ENCODE measurements around the gene RBM41. TPM values are rescaled to one million over a fixed set of nuclear protein-coding genes. Genes with fewer than 3 reads are reported as not detected.

The RBM41 gene
- total and polyA plus RNA-seq, 2 donors (not counting 3 experiments of a cell fraction or from before 2014, with no cell fraction given): 1.5 to 16.0 TPM

GRCh38 chrX:107168257-107168656, 49.6 kb upstream of the RBM41 start:
- H3K79me2 ChIP-seq (ENCODE audit: control insufficient read depth, insufficient read depth, low read length): no peaks in the 10 kb centered on the region
- no peak overlapping the region for H3K4me3 ChIP-seq (replicated peaks in 1 of 3; ENCODE audit: insufficient read depth in 1 of 3, low read depth in 1 of 3, low read length in 3 of 3)
- ChIA-PET CTCF (no interaction called here), POLR2A (no interaction called here)
- dilution Hi-C loops (cut with MboI; ENCODE audit: extremely low pct_ligation_motif_present, low sequenced_read_pairs) (no loop called here), intact Hi-C loops (cut with micrococcal nuclease) (no loop called here)
- no peak overlapping the region for H3K4me2 ChIP-seq (ENCODE audit: insufficient read depth, low read length)
- H3K9me1 ChIP-seq (replicated peaks; ENCODE audit: control insufficient read depth, extremely low read depth, insufficient read depth, low read length): no peaks in the 10 kb centered on the region
- H3K36me3 ChIP-seq (ENCODE audit: control insufficient read depth in 2 of 2, extremely low read depth in 1 of 2, insufficient read depth in 2 of 2, low read length in 2 of 2): no peaks in the 10 kb centered on the region
- H3K9me3 ChIP-seq (replicated peaks; ENCODE audit: control insufficient read depth, insufficient read depth, low read length): no peaks in the 10 kb centered on the region
- H4K20me1 ChIP-seq (replicated peaks; ENCODE audit: control insufficient read depth, extremely low read depth, insufficient read depth, low read length): no peaks in the 10 kb centered on the region
- DNase-seq (ENCODE audit: low read depth, low spot score) (no peak), FAIRE-seq (no peak)
- no peak overlapping the region for H3K27ac ChIP-seq (ENCODE audit: insufficient read depth, low read depth, low read length)
- BruUV-seq (replicated peaks): no TSS peak
- TF ChIP-seq FOS (IDR thresholded peaks at IDR 0.05; ENCODE audit: borderline replicate concordance, insufficient read depth, low read length) (no peak), POLR2A (IDR thresholded peaks at IDR 0.05; ENCODE audit: low read depth, low read length) (no peak), JUN (IDR thresholded peaks at IDR 0.05; ENCODE audit: borderline replicate concordance, insufficient read depth, insufficient read length, low read depth) (no peak), POLR2AphosphoS5 (IDR thresholded peaks at IDR 0.05; ENCODE audit: insufficient read depth, low read depth, low read length) (no peak), MYC (IDR thresholded peaks at IDR 0.05; ENCODE audit: low read depth, low read length) (no peak), MAX (IDR thresholded peaks at IDR 0.05; ENCODE audit: insufficient read depth, insufficient read length) (no peak), GATA2 (IDR thresholded peaks at IDR 0.05; ENCODE audit: insufficient read depth, insufficient read length, low read depth, low read length) (no peak)
- TF ChIP-seq, protein P1, sequence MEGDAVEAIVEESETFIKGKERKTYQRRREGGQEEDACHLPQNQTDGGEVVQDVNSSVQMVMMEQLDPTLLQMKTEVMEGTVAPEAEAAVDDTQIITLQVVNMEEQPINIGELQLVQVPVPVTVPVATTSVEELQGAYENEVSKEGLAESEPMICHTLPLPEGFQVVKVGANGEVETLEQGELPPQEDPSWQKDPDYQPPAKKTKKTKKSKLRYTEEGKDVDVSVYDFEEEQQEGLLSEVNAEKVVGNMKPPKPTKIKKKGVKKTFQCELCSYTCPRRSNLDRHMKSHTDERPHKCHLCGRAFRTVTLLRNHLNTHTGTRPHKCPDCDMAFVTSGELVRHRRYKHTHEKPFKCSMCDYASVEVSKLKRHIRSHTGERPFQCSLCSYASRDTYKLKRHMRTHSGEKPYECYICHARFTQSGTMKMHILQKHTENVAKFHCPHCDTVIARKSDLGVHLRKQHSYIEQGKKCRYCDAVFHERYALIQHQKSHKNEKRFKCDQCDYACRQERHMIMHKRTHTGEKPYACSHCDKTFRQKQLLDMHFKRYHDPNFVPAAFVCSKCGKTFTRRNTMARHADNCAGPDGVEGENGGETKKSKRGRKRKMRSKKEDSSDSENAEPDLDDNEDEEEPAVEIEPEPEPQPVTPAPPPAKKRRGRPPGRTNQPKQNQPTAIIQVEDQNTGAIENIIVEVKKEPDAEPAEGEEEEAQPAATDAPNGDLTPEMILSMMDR (IDR thresholded peaks at IDR 0.05; ENCODE audit: extremely low read depth in 1 of 2, insufficient read depth in 1 of 2, low read depth in 1 of 2, low read length in 2 of 2): no peak
- no peak overlapping the region for H3K9ac ChIP-seq (replicated peaks; ENCODE audit: extremely low read depth, insufficient read depth, low read length)
- H3K4me1 ChIP-seq (ENCODE audit: control insufficient read depth, extremely low read depth, insufficient read depth, low read length): no peaks in the 10 kb centered on the region
- H3K27me3 ChIP-seq (ENCODE audit: control insufficient read depth in 2 of 2, insufficient read depth in 2 of 2, low read length in 2 of 2): no peaks in the 10 kb centered on the region
- no peak overlapping the region for H2AFZ ChIP-seq (ENCODE audit: low read depth, low read length)
